Measurements from ENCODE around the gene DNAH14.

The DNAH14 gene

DNA sequence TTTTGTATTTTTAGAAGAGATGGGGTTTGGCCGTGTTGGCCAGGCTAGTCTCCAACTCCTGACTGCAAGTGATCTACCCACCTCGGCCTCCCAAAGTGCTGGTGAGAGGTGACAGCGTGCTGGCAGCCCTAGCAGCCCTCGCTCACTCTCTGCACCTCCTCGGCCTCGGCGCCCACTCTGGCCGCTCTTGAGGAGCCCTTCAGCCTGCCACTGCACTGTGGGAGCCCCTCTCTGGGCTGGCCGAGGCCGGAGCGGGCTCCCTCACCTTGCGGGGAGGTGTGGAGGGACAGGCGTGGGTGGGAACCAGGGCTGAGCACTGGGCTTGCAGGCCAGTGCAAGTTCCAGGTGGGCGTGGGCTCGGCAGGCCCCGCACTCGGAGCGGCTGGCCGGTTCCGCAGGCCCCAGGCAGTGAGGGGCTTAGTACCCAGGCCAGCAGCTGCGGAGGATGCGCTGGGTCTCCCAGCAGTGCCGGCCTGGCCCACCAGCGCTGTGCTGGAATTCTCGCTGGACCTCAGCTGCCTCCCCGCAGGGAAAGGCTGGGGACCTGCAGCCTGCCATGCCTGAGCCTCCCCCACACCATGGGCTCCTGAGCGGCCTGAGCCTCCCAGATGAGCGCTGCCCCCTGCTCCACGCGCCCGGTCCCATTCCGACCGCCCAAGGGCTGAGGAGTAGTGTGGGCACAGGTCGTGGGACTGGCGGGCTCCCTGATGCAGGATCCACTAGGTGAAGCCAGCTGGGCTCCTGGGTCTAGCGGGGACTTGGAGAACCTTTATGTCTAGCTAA lies 501.8 kb downstream of the DNAH14 start:
- Histone ChIP-seq H3K4me3 (ENCODE audit: low read length) (no peak overlapping the region), H2AFZ (ENCODE audit: low read depth, low read length) (no peak overlapping the region), H3K4me1 (ENCODE audit: insufficient read depth, low read length) (peaks cover 4% of the 10 kb centered on the region), H3K36me3 (ENCODE audit: insufficient read depth, low read length) (no peaks in the 10 kb centered on the region), H3K9me3 (ENCODE audit: low read length) (peaks cover 5% of the 10 kb centered on the region), H3K27me3 (ENCODE audit: insufficient read depth, low read length) (no peaks in the 10 kb centered on the region)

DNA sequence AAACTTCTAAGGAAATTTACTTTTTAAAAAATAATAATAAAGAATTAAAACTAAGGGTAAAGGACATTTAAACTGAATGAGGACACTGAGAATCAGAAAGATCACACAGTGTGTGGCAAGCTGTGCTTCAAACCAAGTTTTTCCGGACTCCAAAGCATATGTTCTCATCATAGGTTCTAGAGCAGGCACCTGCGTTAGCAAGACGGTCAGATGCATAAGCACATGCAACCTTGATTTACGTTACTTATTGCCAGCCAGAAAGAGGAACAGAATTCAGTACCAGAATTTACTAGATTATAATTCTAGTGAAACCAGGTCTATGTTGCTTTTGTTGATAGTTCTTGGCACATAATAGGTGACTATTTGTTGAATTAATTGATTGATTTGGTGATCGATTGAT lies 504.6 kb downstream of the DNAH14 start:
- no peak overlapping the region for H3K4me3 ChIP-seq (ENCODE audit: low read length)
- H3K36me3 ChIP-seq (ENCODE audit: insufficient read depth, low read length), result no peaks in the 10 kb centered on the region
- H3K9me3 ChIP-seq (ENCODE audit: low read length), result peaks cover 5% of the 10 kb centered on the region
- no peaks in the 10 kb centered on the region for H3K27me3 ChIP-seq (ENCODE audit: insufficient read depth, low read length)
- peaks cover 2% of the 10 kb centered on the region for H3K4me1 ChIP-seq (ENCODE audit: insufficient read depth, low read length)
- H2AFZ ChIP-seq (ENCODE audit: low read depth, low read length), result no peak overlapping the region

DNA sequence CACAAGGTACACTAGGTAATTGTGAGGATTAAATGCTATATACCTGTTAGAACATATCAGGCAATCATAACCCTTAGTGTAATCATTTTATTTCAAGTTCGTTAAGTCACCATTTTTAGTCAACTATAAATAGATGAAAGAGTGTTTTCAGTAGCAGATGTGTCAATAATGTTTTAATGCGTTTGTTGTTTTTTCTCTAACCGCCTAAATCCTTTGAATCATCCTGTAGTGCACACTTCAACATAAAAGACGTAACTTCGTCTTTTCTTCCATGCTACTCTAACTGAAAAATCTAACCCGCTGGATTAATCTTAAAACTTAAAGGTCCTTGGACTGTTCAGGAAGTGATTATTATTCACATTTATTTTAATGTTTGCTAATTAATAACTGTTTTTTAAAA lies 505.6 kb downstream of the DNAH14 start:
- Histone ChIP-seq H3K36me3 (ENCODE audit: insufficient read depth, low read length) (no peaks in the 10 kb centered on the region), H3K4me1 (ENCODE audit: insufficient read depth, low read length) (no peaks in the 10 kb centered on the region), H3K27me3 (ENCODE audit: insufficient read depth, low read length) (no peaks in the 10 kb centered on the region), H3K4me3 (ENCODE audit: low read length) (no peak overlapping the region), H3K9me3 (ENCODE audit: low read length) (peaks cover 5% of the 10 kb centered on the region), H2AFZ (ENCODE audit: low read depth, low read length) (no peak overlapping the region)

DNA sequence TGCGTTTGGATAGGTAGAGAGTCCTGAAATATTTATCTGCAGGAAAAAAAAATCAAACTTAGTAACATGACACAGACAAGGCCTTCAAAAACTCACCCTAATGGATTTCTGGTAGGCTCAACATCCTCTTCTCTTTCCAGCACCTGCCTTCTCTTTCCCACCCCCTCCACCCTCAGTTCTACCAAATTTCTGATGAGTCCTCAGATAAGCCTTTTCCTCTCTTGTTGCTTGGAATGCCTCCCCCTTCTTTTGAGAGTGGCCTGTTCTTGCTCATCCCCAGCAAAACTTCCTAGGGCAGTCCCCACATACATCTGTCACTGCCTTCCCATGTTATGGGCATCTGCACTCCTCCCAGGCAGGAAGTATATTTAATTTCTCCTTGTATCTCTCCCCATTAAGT lies 506.0 kb downstream of the DNAH14 start:
- no peak overlapping the region for H2AFZ ChIP-seq (ENCODE audit: low read depth, low read length)
- no peaks in the 10 kb centered on the region for H3K36me3 ChIP-seq (ENCODE audit: insufficient read depth, low read length)
- H3K4me1 ChIP-seq (ENCODE audit: insufficient read depth, low read length), result no peaks in the 10 kb centered on the region
- peaks cover 5% of the 10 kb centered on the region for H3K9me3 ChIP-seq (ENCODE audit: low read length)
- H3K27me3 ChIP-seq (ENCODE audit: insufficient read depth, low read length), result no peaks in the 10 kb centered on the region
- H3K4me3 ChIP-seq (ENCODE audit: low read length), result no peak overlapping the region

DNA sequence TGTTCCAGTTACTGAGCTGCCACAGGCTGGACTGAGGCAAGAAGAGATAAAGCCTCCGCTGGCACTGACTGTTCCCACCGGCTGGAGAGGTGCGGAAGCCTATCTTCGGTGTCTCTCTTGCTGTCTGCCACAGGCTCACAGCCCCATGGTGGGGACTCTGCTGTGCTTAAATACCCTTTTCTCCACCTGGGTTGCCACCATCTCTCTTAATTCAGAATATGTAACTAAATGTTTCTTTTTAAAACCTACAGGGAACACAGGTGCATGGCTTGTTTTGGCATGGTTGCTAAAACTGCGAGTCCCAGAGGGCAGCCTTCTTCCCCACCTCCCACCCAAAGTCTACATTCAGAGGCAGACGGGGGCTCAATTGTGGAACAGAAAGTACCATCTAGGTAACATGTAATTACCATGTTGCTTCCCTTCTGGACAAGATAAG lies 506.5 kb downstream of the DNAH14 start:
- H3K27me3 ChIP-seq (ENCODE audit: insufficient read depth, low read length), result no peaks in the 10 kb centered on the region
- no peak overlapping the region for H2AFZ ChIP-seq (ENCODE audit: low read depth, low read length)
- no peaks in the 10 kb centered on the region for H3K4me1 ChIP-seq (ENCODE audit: insufficient read depth, low read length)
- peaks cover 5% of the 10 kb centered on the region for H3K9me3 ChIP-seq (ENCODE audit: low read length)
- no peak overlapping the region for H3K4me3 ChIP-seq (ENCODE audit: low read length)
- H3K36me3 ChIP-seq (ENCODE audit: insufficient read depth, low read length), result no peaks in the 10 kb centered on the region

DNA sequence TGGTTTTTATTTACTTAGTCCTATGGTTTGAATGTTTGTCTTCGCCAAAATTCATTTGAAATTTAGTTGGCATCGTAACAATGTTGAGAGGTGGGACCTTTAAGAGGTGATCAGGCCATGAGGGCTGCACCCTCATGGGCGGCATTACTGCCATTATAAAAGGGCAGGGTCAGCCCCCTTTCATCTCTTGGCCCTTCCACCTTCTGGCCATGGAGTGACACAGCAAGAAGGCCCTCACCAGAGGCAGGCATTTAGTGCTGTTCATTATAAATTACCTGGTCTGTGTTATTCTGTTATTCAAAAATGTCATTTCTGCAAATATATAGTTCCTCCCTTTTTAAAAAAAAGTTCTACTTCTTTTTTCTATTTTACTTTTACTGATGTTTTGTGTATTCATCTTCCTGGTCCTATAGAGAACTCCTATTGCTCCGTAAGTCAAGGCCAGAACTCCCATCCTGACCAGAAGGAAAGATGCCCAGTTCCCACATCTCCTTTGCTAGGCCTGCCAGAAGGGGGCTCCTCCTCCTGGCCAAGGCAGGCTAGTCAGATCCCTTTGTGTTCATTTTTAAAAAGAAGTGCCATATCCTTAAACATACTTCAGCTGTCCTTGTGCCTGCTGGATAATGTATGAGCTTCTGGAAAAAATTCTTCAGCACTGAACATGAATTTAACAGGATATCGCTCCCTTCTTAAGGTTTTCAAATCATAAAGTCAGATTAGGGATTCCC lies 508.4 kb downstream of the DNAH14 start:
- H2AFZ ChIP-seq (ENCODE audit: low read depth, low read length), result no peak overlapping the region
- H3K4me1 ChIP-seq (ENCODE audit: insufficient read depth, low read length), result no peaks in the 10 kb centered on the region

DNA sequence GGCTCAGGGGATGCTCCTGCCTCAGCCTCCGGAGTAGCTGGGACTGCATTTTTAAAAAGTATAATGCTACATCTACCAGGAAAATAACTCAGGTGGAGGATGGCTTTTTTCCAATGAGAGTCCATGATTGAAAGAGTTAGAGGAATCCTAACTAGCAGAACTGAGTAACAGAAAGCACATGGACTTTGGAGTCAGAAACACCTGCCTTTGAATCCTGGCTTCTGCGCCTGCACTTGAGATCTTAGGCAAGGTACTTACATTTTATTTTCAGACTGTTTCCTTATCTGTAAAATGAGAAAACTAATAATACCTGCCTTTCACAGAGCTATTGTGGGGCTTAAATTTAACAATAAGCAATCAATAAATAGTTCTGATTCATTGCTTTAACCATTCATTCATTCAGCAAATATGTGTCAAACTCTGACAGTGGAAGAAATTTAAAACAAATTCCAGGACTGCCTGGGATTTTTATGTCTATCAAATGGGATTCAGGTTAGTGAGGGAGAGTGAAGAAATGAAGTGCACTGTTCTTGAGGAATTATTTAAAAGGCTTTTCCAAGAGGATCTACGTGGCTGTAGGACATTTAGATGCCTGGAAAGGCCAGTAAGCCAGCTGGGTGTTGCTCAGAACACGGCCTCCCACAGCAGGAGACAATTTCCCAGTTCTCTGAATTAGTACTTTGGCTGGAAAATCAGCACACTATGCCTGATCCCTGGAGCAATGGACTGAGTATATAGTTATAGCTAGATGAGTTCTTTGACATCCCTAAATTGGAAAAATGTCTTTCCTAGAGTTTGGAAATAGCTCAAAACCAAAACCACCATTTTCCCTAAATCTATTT lies 511.1 kb downstream of the DNAH14 start:
- H3K4me3 ChIP-seq (ENCODE audit: low read length), result no peak overlapping the region
- H2AFZ ChIP-seq (ENCODE audit: low read depth, low read length), result no peak overlapping the region
- no peaks in the 10 kb centered on the region for H3K4me1 ChIP-seq (ENCODE audit: insufficient read depth, low read length)
- H3K27me3 ChIP-seq (ENCODE audit: insufficient read depth, low read length), result no peaks in the 10 kb centered on the region
- H3K9me3 ChIP-seq (ENCODE audit: low read length), result no peaks in the 10 kb centered on the region
- no peaks in the 10 kb centered on the region for H3K36me3 ChIP-seq (ENCODE audit: insufficient read depth, low read length)

More for the DNA sequence above, 508.4 kb downstream of the DNAH14 start:
- Histone ChIP-seq H3K4me3 (ENCODE audit: low read length) (no peak overlapping the region), H3K27me3 (ENCODE audit: insufficient read depth, low read length) (no peaks in the 10 kb centered on the region), H3K9me3 (ENCODE audit: low read length) (no peaks in the 10 kb centered on the region), H3K36me3 (ENCODE audit: insufficient read depth, low read length) (no peaks in the 10 kb centered on the region)

DNA sequence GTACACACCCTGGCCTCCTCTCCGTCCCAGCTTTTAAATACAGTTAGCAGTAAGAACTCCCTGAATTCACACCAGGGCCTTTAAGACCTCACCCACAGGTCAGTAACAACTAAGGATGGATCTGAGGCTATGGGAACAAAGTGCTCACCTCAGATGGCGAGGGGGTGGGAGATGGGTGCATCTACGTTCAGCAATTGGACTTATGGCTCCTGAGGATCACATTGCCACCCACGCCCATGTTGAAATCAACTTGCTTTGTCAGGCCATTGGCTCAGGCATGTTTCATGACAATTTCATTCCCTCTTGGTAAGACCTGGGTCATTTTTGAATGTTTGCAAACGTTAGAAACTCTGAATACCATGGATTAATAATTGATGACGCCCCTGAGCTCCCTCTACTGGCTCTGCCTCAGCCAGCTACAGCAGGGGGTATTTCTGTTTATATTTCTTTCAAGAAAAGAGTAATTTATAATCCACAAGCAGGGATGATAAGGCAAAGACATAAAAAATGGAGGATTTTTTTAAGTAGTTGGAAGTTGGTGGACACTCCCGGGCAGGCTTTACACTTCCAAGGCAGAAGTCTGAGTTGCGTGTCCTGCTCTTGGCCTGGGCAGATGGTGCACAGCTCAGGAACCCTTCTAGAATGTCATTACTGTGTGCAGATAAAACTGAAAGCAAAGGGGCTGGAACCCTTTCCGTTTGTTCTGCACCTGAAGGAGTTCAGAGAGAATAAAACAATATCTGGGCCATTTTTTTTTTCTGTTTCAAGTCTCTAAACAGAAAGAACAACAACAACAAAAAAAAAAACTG lies 512.0 kb downstream of the DNAH14 start:
- H3K4me1 ChIP-seq (ENCODE audit: insufficient read depth, low read length), result no peaks in the 10 kb centered on the region
- H3K36me3 ChIP-seq (ENCODE audit: insufficient read depth, low read length), result no peaks in the 10 kb centered on the region
- H3K9me3 ChIP-seq (ENCODE audit: low read length), result no peaks in the 10 kb centered on the region
- H3K4me3 ChIP-seq (ENCODE audit: low read length), result no peak overlapping the region
- no peaks in the 10 kb centered on the region for H3K27me3 ChIP-seq (ENCODE audit: insufficient read depth, low read length)
- no peak overlapping the region for H2AFZ ChIP-seq (ENCODE audit: low read depth, low read length)

DNA sequence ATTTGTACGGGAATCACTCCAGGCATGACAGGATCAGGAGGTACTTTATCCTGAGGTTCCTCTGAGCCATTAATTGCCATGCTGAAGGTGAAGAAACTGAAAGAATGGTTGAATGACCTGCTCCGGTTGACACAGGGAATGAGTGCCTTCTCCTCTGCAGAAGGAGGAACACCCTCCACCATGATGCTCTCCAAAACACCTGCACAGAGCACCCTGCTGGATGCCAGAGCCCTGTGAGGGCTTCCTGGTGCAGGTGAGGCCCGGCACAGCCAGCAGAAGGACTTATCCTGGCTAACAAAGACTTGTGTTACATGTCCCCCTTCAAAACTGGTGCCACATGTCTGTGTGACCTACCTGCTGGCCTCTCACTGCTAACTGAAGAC lies 512.6 kb downstream of the DNAH14 start:
- Histone ChIP-seq H3K4me1 (ENCODE audit: insufficient read depth, low read length) (no peaks in the 10 kb centered on the region), H3K9me3 (ENCODE audit: low read length) (no peaks in the 10 kb centered on the region), H3K4me3 (ENCODE audit: low read length) (no peak overlapping the region), H3K36me3 (ENCODE audit: insufficient read depth, low read length) (no peaks in the 10 kb centered on the region), H2AFZ (ENCODE audit: low read depth, low read length) (no peak overlapping the region), H3K27me3 (ENCODE audit: insufficient read depth, low read length) (no peaks in the 10 kb centered on the region)

DNA sequence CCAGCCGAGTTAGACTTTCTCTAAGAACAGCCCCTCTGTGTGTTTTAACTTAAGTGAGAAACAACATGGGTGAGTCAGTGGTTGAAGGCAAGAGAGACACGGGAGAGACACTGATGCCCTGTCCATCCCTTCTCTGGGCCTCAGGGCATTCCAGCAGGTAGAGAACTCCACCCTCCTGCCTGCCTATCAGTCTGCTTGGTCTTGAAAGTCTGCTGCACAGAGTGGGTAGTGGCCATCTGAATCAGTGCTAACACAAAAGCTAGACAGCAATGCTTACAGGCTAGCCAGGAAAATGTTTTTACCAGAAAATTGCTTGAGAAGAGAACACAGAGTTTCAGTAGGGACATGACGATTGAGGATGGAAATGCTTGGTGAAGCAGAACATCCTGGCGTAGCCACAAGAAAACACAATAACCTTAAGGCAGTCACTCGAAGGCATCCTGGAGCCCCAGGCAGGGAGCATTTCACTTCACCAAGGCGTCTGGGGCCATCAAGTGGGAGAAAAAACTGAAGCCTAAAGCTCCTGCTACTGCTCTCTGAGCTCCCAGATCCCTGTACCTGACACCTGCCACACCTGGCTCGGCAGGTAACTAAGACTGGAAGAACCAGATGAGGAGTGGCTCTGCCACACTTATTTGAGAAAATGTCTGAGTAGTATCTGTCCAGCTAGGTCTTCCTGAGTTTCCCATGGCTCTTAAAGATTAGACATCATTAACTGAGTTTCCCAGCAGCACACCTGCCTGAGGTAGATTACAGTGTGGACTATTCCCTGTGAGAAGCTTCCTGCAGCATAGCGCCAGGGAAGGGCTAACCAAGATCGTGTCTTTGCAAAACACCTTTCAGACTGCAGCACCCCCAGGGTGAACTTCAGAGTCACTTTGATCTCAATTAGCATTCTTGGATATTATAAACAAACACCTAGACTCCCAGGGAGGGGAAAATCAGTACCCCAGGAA lies 516.4 kb downstream of the DNAH14 start:
- no peaks in the 10 kb centered on the region for H3K36me3 ChIP-seq (ENCODE audit: insufficient read depth, low read length)
- no peaks in the 10 kb centered on the region for H3K4me1 ChIP-seq (ENCODE audit: insufficient read depth, low read length)
- H2AFZ ChIP-seq (ENCODE audit: low read depth, low read length), result no peak overlapping the region
- no peaks in the 10 kb centered on the region for H3K9me3 ChIP-seq (ENCODE audit: low read length)
- no peak overlapping the region for H3K4me3 ChIP-seq (ENCODE audit: low read length)
- H3K27me3 ChIP-seq (ENCODE audit: insufficient read depth, low read length), result no peaks in the 10 kb centered on the region

DNA sequence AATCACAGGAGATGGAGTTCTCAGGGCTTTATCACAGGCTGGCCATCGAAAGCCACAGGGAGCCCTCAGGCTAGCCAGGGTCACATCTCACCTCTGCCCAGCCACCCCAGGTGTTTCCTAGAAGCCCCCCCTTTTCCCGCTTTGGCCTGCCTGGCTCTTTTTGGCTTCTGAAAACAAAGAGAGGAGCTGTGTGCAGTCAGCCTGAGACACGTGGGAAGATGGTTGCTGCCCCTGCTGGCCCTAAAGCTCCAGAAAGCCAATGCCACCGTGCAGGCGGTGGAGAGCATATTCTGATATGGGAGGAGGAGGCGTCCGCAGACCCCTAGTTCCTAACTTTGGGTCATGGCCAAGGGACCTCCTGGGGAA lies 517.1 kb downstream of the DNAH14 start:
- Histone ChIP-seq H3K36me3 (ENCODE audit: insufficient read depth, low read length) (no peaks in the 10 kb centered on the region), H3K4me3 (ENCODE audit: low read length) (no peak overlapping the region), H2AFZ (ENCODE audit: low read depth, low read length) (no peak overlapping the region), H3K27me3 (ENCODE audit: insufficient read depth, low read length) (no peaks in the 10 kb centered on the region), H3K9me3 (ENCODE audit: low read length) (no peaks in the 10 kb centered on the region), H3K4me1 (ENCODE audit: insufficient read depth, low read length) (no peaks in the 10 kb centered on the region)
